ENCODE measurements around the gene LILRB3. TPM values are rescaled to one million over a fixed set of nuclear protein-coding genes. Genes with fewer than 3 reads are reported as not detected.
A peak's percentile ranks its signal among the peaks of the same experiment; 100 is the strongest.

Gene LILRB3
- total RNA-seq, 1 donor from 2014 or later: not detected

DNA sequence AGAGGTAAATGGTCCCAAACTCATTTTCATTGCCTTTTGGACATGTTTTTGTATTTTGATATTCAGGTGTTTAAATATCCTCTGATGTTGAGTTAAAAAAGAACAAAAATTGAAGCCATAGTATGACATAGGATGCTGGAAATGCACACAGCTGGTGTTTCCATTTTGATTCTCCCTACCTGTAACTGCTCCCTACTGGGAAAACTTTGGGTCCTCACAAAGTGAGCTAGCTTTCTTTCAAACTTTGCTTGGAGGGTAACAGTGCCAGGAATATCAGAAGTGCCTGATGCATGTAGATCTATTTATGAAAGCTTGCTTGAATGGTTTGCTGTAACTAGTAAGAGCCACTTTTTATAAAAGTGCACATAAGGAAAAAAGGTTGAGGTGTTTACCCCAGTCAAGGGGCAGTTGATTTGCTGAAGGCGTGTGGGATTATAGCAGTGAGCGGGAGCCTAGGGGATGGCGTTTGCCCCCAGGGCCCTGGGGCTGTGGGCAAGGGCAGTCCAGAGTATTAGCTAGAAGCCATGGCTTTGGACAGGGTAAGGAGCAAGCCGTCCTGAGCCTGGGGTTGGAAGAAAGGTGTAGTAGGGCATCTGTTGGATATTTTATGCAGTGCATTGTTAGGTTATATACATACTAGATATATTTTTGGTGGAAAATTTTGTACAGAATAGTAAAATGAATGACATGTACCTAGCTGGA lies 17.9 kb downstream of the LILRB3 start:
- Mint-ChIP-seq H3K36me3 (ENCODE audit: low read depth, unreplicated experiment) (peaks cover 36% of the 10 kb centered on the region), H3K27me3 (ENCODE audit: unreplicated experiment) (peaks cover 7% of the 10 kb centered on the region), H3K4me3 (ENCODE audit: unreplicated experiment) (no peak overlapping the region), H3K9me3 (ENCODE audit: unreplicated experiment) (no peaks in the 10 kb centered on the region), H3K4me1 (ENCODE audit: unreplicated experiment) (peaks cover 30% of the 10 kb centered on the region), H3K27ac (ENCODE audit: unreplicated experiment) (peak overlapping the region; percentile 11)
- DNase-seq (ENCODE audit: low spot score): no peak
- TF ChIP-seq, protein P1, sequence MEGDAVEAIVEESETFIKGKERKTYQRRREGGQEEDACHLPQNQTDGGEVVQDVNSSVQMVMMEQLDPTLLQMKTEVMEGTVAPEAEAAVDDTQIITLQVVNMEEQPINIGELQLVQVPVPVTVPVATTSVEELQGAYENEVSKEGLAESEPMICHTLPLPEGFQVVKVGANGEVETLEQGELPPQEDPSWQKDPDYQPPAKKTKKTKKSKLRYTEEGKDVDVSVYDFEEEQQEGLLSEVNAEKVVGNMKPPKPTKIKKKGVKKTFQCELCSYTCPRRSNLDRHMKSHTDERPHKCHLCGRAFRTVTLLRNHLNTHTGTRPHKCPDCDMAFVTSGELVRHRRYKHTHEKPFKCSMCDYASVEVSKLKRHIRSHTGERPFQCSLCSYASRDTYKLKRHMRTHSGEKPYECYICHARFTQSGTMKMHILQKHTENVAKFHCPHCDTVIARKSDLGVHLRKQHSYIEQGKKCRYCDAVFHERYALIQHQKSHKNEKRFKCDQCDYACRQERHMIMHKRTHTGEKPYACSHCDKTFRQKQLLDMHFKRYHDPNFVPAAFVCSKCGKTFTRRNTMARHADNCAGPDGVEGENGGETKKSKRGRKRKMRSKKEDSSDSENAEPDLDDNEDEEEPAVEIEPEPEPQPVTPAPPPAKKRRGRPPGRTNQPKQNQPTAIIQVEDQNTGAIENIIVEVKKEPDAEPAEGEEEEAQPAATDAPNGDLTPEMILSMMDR (IDR thresholded peaks at IDR 0.05; ENCODE audit: unreplicated experiment): no peak

DNA sequence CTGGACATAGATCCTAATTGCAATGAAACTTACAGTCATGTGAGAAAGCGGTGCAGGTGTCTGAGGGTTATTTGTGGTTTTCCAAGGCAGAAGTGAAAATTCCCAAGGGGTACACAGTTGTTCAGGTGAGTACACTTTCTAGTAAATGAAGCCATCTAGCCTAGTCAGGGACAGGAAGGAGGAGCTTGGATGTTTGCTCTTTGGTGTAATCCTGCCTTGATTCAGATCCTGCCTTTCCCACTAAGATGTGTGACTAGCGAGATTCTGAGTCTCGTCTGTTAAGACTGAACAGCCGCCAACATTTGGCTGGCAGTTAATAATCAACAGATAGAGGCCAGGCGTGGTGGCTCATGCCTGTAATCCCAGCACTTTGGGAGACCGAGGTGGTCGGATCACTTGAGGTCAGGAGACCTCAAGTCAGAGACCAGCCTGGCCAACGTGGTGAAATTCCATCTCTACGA lies 19.6 kb downstream of the LILRB3 start:
- peaks cover 9% of the 10 kb centered on the region for H3K27me3 Mint-ChIP-seq (ENCODE audit: unreplicated experiment)
- TF ChIP-seq, protein P1 (IDR thresholded peaks at IDR 0.05; ENCODE audit: unreplicated experiment): no peak
- H3K9me3 Mint-ChIP-seq (ENCODE audit: unreplicated experiment): no peaks in the 10 kb centered on the region
- peaks cover 31% of the 10 kb centered on the region for H3K36me3 Mint-ChIP-seq (ENCODE audit: low read depth, unreplicated experiment)
- DNase-seq (ENCODE audit: low spot score): no peak
- H3K4me3 Mint-ChIP-seq (ENCODE audit: unreplicated experiment): peak overlapping the region; percentile 97
- H3K27ac Mint-ChIP-seq (ENCODE audit: unreplicated experiment): peak overlapping the region; percentile 57
- peaks cover 30% of the 10 kb centered on the region for H3K4me1 Mint-ChIP-seq (ENCODE audit: unreplicated experiment)

DNA sequence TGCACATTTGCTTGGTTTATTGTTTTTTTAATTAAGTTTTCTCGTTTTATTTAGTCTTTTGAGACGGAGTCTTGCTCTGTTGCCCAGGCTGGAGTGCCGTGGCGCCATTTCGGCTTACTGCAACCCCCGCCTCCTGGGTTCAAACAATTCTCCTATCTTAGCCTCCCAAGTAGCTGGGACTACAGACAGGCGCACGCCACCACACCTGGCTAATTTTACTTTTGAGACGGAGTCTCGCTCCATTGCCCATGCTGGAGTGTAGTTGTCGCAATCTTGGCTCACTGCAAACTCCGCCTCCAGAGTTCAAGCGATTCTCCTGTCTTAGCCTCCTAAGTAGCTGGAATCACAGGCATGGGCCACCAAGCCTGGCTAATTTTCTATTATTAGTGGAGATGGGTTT lies 20.8 kb downstream of the LILRB3 start:
- no peak for DNase-seq (ENCODE audit: low spot score)
- H3K27me3 Mint-ChIP-seq (ENCODE audit: unreplicated experiment): peaks cover 8% of the 10 kb centered on the region
- TF ChIP-seq, protein P1 (IDR thresholded peaks at IDR 0.05; ENCODE audit: unreplicated experiment): no peak
- peak overlapping the region; percentile 97 for H3K4me3 Mint-ChIP-seq (ENCODE audit: unreplicated experiment)
- H3K4me1 Mint-ChIP-seq (ENCODE audit: unreplicated experiment): peaks cover 26% of the 10 kb centered on the region
- H3K9me3 Mint-ChIP-seq (ENCODE audit: unreplicated experiment): no peaks in the 10 kb centered on the region
- H3K36me3 Mint-ChIP-seq (ENCODE audit: low read depth, unreplicated experiment): peaks cover 19% of the 10 kb centered on the region
- H3K27ac Mint-ChIP-seq (ENCODE audit: unreplicated experiment): peak overlapping the region; percentile 99

DNA sequence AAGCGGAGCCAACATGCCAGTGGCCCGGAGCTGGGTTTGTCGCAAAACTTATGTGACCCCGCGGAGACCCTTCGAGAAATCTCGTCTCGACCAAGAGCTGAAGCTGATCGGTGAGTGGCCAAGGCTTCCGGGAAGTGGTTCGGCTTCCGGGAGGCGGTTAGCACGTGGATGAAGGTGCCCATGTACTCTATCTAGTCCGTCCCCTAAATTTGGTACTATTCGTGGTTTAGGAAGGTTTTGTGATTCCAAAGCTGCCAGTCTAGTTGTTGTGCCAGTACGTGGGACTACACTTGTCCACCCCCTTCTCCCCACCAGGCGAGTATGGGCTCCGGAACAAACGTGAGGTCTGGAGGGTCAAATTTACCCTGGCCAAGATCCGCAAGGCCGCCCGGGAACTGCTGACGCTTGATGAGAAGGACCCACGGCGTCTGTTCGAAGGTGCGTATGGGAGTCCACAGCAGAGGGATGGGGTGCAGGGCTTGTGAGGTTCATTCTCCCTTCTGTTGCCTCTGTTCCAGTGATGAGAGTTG lies 21.6 kb downstream of the LILRB3 start:
- Mint-ChIP-seq H3K4me1 (ENCODE audit: unreplicated experiment) (peaks cover 26% of the 10 kb centered on the region), H3K9me3 (ENCODE audit: unreplicated experiment) (no peaks in the 10 kb centered on the region), H3K27me3 (ENCODE audit: unreplicated experiment) (peaks cover 8% of the 10 kb centered on the region), H3K4me3 (ENCODE audit: unreplicated experiment) (peak overlapping the region; percentile 97), H3K36me3 (ENCODE audit: low read depth, unreplicated experiment) (peaks cover 16% of the 10 kb centered on the region), H3K27ac (ENCODE audit: unreplicated experiment) (peak overlapping the region; percentile 99)
- TF ChIP-seq, protein P1 (IDR thresholded peaks at IDR 0.05; ENCODE audit: unreplicated experiment): no peak
- no peak for DNase-seq (ENCODE audit: low spot score)

DNA sequence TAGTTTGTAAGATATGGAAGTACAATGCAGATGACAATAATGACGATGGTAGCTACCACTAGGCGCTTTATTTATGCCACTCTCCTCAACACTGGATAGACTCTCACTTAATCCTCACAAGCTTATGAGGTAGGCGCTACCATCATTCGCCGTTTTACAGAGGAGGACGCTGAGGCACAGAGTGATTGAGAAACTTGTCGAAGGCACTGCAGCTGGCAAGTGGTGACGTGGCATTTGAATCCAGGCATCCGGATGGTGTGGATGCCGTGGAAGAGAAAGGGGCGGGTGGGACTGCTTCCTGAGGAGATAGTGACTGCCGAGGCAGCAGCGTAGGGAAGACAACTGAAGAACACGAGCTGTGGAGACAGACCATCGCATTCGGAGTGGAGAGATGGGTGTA lies 23.4 kb downstream of the LILRB3 start:
- TF ChIP-seq, protein P1 (IDR thresholded peaks at IDR 0.05; ENCODE audit: unreplicated experiment): no peak
- peaks cover 26% of the 10 kb centered on the region for H3K4me1 Mint-ChIP-seq (ENCODE audit: unreplicated experiment)
- peak overlapping the region; percentile 81 for H3K27ac Mint-ChIP-seq (ENCODE audit: unreplicated experiment)
- H3K27me3 Mint-ChIP-seq (ENCODE audit: unreplicated experiment): peaks cover 8% of the 10 kb centered on the region
- no peaks in the 10 kb centered on the region for H3K9me3 Mint-ChIP-seq (ENCODE audit: unreplicated experiment)
- DNase-seq (ENCODE audit: low spot score): no peak
- peaks cover 12% of the 10 kb centered on the region for H3K36me3 Mint-ChIP-seq (ENCODE audit: low read depth, unreplicated experiment)
- peak overlapping the region; percentile 73 for H3K4me3 Mint-ChIP-seq (ENCODE audit: unreplicated experiment)
